COR-L47 (cell line): ENCODE data around the gene AUTS2.
A peak's percentile ranks its signal among the peaks of the same experiment; 100 is the strongest.

Experiments
- DNase-seq: peaks from one replicate; lab custom pipeline; 2025; lab: John Stamatoyannopoulos, UW

Gene AUTS2

GRCh38 chr7:69598081-69598486 lies at the start of gene AUTS2:
Gene AUTS2 (plus strand): TSS chr7:69598475. CDS start chr7:69599654, 1,179 bp downstream.
- DNase-seq, result peak; percentile 91

DNA sequence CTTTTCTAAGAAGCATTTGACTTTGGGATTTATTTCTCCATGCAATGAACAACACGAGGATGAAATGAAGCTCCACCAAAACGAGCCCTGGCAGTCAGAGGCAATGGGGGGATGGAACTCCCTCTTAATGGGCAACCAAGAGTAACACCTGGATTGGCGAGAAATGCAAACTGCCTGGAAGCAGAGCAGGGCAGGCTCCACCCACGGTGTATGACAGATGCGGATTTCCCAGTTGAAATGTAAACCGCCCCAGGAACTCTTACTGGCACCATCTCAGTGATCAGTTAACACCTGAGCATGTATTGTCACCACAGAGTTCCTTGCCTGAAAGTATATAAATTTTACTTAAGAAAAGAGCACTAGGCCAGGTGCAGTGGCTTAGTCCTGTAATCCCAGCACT lies 47.3 kb upstream of the AUTS2 start:
- no peak for DNase-seq

DNA sequence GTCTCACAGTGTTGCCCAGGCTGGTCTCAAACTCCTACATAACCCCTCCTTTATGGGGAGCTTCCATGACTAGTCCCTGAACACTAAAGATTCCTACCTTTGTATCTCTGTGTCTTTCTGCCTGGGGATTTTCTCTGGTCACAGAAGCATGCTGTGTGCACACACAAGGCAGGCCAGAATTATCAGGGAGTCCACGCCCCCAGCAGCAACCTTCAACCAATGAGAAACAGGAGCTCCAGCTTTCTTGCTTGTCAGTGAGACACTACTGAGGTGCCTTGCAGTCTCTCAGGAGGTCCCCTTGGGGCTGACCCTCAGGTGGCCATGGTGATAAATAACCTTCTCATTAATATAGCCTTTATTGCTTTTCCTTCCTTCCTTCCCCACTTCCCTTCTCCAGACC lies 45.1 kb upstream of the AUTS2 start:
- no peak for DNase-seq

- no peak for DNase-seq
Measured at GRCh38 chr7:69561266-69561960, 36.9 kb upstream of the AUTS2 start.

DNA sequence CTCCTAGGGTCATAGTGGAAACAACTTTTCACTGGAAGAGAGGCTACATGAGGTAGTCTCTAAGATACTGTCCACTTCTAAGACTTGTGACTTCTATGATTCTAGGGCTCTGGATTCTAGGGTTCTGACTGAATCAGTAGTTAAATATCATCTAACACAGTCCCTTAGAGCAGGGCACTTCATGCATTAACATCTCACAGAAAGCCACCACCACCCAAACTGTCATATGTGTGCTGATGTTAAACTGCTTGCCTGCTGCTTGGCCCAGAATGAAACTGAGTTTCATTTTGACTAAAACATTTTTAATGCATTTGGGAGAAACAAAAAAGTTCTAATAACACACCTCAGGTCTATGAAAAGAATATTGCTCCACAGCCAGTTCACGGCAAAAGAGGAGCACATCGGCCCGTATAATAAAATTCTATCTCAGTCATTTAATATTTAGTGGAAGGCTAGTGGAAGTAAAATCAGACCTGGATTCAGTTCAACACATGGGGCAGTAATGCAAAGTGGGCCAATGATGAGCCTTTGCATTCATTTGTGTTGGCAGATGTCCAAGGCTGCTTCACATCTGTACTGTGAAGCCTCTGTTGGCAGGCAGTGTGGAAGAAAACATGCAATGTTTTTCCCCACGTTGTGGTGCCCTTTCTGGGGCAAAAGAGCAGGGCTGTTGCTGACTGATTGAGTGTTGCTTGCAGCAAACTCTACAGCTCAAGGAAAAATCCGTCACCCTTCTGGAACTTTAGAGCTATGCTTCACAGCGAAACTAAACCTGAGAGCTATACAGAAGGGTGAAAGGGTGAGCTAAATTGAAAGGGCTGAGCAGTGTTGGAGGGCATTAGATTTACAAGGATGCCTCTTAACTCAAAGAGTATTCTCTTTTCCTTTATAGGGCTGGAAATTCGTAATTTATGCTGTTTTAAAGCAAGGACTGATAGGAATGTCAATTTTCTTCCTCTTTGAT lies 33.5 kb upstream of the AUTS2 start:
- peak; percentile 92 for DNase-seq

- no peak for DNase-seq
Measured at GRCh38 chr7:69567800-69568199, 30.5 kb upstream of the AUTS2 start.

GRCh38 chr7:69568266-69568665 lies 30.0 kb upstream of the AUTS2 start:
- no peak for DNase-seq

GRCh38 chr7:69575651-69576050 lies 22.6 kb upstream of the AUTS2 start:
- no peak for DNase-seq

DNA sequence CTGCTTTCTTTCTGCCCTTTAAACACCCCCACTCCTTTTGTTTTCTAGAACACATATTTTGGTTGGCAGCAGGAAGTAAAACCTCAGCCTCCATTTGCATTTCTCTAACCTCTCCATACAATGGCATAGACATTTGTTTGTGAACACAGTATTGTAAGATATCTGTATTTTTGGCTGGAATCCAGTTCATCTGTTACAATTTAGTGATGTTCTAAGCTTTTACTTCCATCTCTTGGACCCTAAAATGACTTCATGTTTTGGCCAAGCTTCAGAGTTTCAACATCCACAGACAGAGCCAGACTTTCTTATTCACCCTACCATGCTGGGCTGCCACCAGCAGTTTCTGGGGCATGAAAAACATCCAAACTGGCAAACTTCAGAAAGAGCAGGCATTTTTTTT lies 21.1 kb upstream of the AUTS2 start:
- DNase-seq, result no peak

DNA sequence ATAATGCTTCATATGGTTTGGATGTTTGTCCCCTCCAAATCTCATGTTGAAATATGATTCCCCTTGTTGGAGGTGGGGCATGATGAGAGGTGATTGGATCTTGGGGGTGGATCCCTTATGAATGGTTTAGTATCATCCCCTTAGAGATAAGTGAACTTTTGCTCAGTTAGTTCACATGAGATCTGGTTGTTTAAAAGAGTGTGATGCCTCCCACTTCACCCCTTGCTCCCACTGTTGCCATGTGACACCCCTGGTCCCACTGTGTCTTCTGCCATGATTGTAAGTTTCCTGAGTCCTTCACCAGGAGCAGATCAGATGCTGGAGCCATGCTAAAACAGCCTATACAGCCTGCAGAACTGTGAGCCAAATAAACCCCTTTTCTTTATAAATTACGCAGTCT lies 13.1 kb upstream of the AUTS2 start:
- DNase-seq, result no peak

DNA sequence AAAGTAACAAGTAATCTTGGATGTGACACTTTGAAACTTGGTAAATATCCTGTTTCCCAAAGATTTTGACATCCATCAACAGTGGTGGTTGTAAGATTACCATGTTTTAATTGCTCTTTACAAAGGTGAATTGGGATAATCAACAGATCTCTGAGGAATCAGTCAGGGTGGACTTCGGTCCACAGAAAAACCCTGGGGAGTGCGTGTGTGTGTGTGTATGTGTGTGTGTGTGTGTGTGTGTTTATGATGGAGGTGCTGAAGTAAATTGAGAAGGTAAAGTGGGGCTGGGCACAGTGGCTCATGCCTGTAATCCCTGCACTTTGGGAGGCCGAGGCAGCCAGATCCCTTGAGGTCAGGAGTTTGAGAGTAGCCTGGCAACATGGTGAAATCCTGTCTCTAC lies 12.0 kb upstream of the AUTS2 start:
- no peak for DNase-seq

DNA sequence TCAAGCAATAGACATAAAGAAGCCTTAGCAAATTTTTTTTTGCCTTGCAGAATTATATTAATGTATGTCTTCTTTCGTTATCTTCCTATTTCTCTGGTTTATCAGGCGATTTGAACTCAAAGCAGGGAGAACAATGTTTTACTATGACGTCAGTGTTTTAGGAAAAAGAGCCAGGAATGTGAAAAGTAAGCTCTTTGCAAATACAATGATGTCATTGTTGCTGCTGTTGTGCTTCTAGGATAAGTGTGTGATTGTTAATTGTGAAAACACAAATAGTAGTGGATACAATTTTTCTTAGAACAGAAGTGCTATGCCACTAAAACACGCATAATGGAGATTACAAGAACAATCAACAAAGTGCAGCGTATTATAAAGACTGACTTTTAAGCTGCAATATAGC lies 9.5 kb upstream of the AUTS2 start:
- DNase-seq, result no peak

GRCh38 chr7:69591805-69592204 lies 6.5 kb upstream of the AUTS2 start:
- DNase-seq, result no peak

DNA sequence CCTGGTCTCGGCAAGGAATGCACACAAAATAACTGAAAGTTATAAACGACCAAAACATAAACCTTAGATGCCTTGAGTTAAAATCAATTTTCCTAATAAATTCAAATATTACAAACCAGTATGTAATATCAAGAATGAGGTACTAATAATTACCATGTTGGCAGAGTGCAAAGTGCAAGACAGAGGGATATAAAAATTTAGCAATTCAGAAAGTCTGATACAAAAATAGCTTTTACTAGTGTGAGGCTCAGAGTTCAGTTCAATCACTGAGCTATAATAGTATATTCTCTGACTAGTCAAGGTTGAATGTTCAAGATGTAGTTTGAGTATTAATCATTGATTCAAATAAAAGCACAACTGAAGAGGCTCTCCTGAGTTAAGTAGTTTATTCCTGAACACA lies 4.8 kb upstream of the AUTS2 start:
- no peak for DNase-seq

DNA sequence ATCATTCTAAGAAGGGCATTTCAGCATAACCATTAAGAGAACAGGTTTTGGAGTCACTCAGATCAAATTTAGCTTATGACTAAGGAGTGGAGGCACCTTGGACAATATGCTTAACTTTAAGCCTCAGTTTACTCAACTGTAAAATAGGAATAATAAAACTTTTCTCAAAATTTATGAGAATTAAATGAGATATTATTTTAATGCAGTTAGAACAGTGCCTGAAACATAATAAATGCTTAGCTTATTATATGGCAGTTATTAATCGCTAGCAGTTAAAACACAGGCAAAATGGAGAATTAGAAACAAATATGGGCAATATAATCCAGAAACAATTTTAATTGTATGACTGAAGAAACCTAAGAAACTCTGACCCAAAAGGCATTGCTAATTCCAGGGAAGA lies 2.9 kb upstream of the AUTS2 start:
- DNase-seq, result no peak

DNA sequence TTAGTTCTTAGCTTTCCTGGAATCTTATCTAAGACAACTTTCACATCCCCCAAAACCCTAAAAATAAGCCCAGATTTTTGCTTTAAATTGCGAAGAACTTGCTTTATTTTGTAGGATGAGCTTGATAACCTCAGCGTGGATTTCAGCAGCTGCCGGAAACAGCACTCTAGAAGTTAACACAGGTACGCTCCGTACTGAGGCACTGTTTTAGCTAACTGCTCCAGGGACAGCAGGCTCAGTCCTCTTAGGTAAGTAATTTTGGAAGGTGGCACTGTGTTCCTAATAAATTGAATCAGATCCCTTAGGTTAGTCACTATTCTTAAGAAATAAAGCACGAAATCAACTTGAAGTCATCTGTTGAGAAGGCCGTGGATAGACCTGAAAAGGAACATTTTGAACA lies 2.2 kb upstream of the AUTS2 start:
- DNase-seq, result no peak

DNA sequence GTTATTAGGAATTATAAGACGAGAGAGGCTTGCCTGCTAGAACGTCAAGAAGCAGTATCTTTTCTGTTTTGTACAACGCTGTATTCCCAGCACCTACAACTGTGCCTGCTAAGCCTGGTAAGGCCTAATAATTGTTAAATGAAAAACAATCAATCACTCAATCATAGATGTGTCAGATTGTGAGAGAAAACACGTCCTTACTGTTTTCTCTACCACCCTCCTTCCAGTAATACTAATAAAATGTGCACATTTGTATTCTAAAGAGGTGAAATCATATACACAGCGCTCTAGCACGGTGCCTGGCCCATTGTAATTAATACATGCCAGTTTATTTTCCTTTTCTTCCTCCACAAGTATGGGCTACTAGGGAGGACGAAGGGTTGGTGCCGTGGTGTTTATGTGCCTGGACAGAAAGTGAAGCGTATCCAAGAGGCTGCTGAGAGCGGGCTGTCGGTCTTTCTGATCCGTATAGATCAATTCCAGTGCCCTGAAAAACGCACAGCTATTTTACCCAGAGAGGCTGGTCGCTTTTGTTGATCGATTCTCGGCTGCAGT lies 1.5 kb upstream of the AUTS2 start:
- no peak for DNase-seq

- DNase-seq, result no peak
Measured at GRCh38 chr7:69597278-69598076, 798 bp upstream of the AUTS2 start.

GRCh38 chr7:69598487-69599285 lies 411 bp downstream of the AUTS2 start:
- no peak for DNase-seq

GRCh38 chr7:69599286-69599954 lies 1.1 kb downstream of the AUTS2 start:
- DNase-seq, result no peak
